ENCODE measurements around the gene AARS2. TPM values are rescaled to one million over a fixed set of nuclear protein-coding genes. Genes with fewer than 3 reads are reported as not detected.

The AARS2 gene
- total RNA-seq = 7.4 and 11.1 TPM in 2 replicates

GRCh38 chr6:44312901-44313788, at the start of gene AARS2:
TSS of gene AARS2 (minus strand) at chr6:44313347. CDS start at chr6:44313323, 24 bp downstream.

GRCh38 chr6:44342489-44342888, 29.3 kb upstream of the AARS2 start, which contains the start of gene SPATS1:
TSS of gene SPATS1 (plus strand) at chr6:44342650. CDS start at chr6:44343096, 446 bp downstream.

GRCh38 chr6:44269921-44270525, 43.1 kb downstream of the AARS2 start, which contains the start of gene TMEM151B:
TSS of gene TMEM151B (plus strand) at chr6:44270450. CDS start at chr6:44270743, 293 bp downstream.

GRCh38 chr6:44265007-44265721, 48.0 kb downstream of the AARS2 start, which contains the start of gene NFKBIE:
TSS of gene NFKBIE (minus strand) at chr6:44265551. CDS start at chr6:44265346, 205 bp downstream.

GRCh38 chr6:44257025-44257752, 56.0 kb downstream of the AARS2 start, which contains the start of gene SLC35B2:
TSS of gene SLC35B2 (minus strand) at chr6:44257528. CDS start at chr6:44257410, 118 bp downstream.

Other genes with a start within 250 kb of the AARS2 start
- 34.4 and 43.9 TPM in 2 replicates for gene MRPL14, start 185.9 kb downstream of the AARS2 start, total RNA-seq
- 19.4 and 21.5 TPM in 2 replicates for gene TMEM63B, start 185.8 kb downstream of the AARS2 start, total RNA-seq
- gene CAPN11, start 154.5 kb downstream of the AARS2 start, total RNA-seq = 0.13 and 0.25 TPM in 2 replicates
- not detected in 2 replicates for gene MYMX, start 96.4 kb downstream of the AARS2 start, total RNA-seq
- gene SLC29A1, start 89.8 kb downstream of the AARS2 start, total RNA-seq = 19.0 and 19.1 TPM in 2 replicates
- gene HSP90AB1, start 66.2 kb downstream of the AARS2 start, total RNA-seq = 370 and 374 TPM in 2 replicates
- 95.3 and 107 TPM in 2 replicates for gene SLC35B2, start 55.8 kb downstream of the AARS2 start, total RNA-seq
- gene NFKBIE, start 47.8 kb downstream of the AARS2 start, total RNA-seq = 2.6 and 3.6 TPM in 2 replicates
- under 0.01 TPM in 1 of 2 replicates, not detected in the other for gene TMEM151B, start 42.9 kb downstream of the AARS2 start, total RNA-seq
- not detected in 2 replicates for gene SPATS1, start 29.3 kb upstream of the AARS2 start, total RNA-seq
- gene CDC5L, start 74.4 kb upstream of the AARS2 start, total RNA-seq = 21.8 and 22.4 TPM in 2 replicates